HEK293 (cell line): ENCODE measurements around the gene PMAIP1.

Source experiments
- CTCF ChIA-PET: fragments of 350-600 bp; formaldehyde crosslinking; extraction: SDS; loops from one replicate; lab custom pipeline; 2021; ENCODE audit warnings: antibody characterized with exemption; lab: Yijun Ruan, JAX
- POLR2A ChIA-PET: fragments of 300-600 bp; formaldehyde crosslinking; extraction: SDS; loops from one replicate; lab custom pipeline; 2020; ENCODE audit warnings: antibody characterized with exemption, inconsistent platforms; lab: Yijun Ruan, JAX
- H3K27ac ChIP-seq: fragments of 200-500 bp; sonication (Bioruptor generic); 2 replicates; pipeline ENCODE4 v1.5.1; 2014; ENCODE audit warnings: low read depth, low read length, control low read depth, inconsistent platforms; ENCODE audit errors: extremely low read depth
- H3K36me3 ChIP-seq, 2 experiments: fragments of 200-500 bp in 1 of 2; sonication (Bioruptor generic) in 1 of 2; 1 replicate in 1 of 2; 2 replicates in 1 of 2; pipeline ENCODE4 v1.5.1; 2014 to 2017; ENCODE audit warnings: inconsistent platforms in 2 of 2, low read length in 2 of 2; ENCODE audit not compliant: control insufficient read depth in 2 of 2, insufficient read depth in 1 of 2
- H3K4me1 ChIP-seq: fragments of 200-500 bp; sonication (Bioruptor generic); 2 replicates; pipeline ENCODE4 v1.5.1; 2014; ENCODE audit warnings: mild to moderate bottlenecking, low read length, inconsistent platforms; ENCODE audit not compliant: control insufficient read depth, insufficient read depth
- H3K4me3 ChIP-seq: 2 replicates; pipeline ENCODE4 v1.5.1; 2011; ENCODE audit warnings: low read depth, mild to moderate bottlenecking, control low read depth, low read length, moderate library complexity
- H3K9me3 ChIP-seq: fragments of 200-500 bp; sonication (Bioruptor generic); 2 replicates; pipeline ENCODE4 v1.5.1; 2014; ENCODE audit warnings: low read depth, low read length, inconsistent platforms; ENCODE audit not compliant: control insufficient read depth, insufficient read depth
- HIC1 ChIP-seq: fragments of 450-650 bp; formaldehyde crosslinking; IDR thresholded peaks from 2 replicates; pipeline ENCODE4 v1.5.1; 2016; ENCODE audit warnings: missing biosample characterization, missing genetic modification characterization
- HOXD13 ChIP-seq: sonication (generic); formaldehyde crosslinking; IDR thresholded peaks from 2 replicates; pipeline ENCODE4 v1.8.0; 2022; ENCODE audit warnings: missing genetic modification reagents, borderline replicate concordance
- KLF7 ChIP-seq: fragments of 450-650 bp; formaldehyde crosslinking; IDR thresholded peaks from 2 replicates; pipeline ENCODE4 v1.5.1; 2016; ENCODE audit warnings: missing biosample characterization, missing genetic modification characterization, borderline replicate concordance
- KLF9 ChIP-seq: fragments of 450-650 bp; formaldehyde crosslinking; IDR thresholded peaks from 2 replicates; pipeline ENCODE4 v1.5.1; 2016; ENCODE audit warnings: missing biosample characterization, missing genetic modification characterization, low read depth
- OSR2 ChIP-seq: fragments of 450-650 bp; formaldehyde crosslinking; IDR thresholded peaks from 2 replicates; pipeline ENCODE4 v1.5.1; 2016; ENCODE audit warnings: missing biosample characterization, missing genetic modification characterization
- SCRT1 ChIP-seq: fragments of 450-650 bp; formaldehyde crosslinking; IDR thresholded peaks from 2 replicates; pipeline ENCODE4 v1.5.1; 2016; ENCODE audit warnings: missing biosample characterization, missing genetic modification characterization, borderline replicate concordance
- ZBTB48 ChIP-seq: fragments of 450-650 bp; formaldehyde crosslinking; IDR thresholded peaks from 2 replicates; pipeline ENCODE4 v1.5.1; 2016; ENCODE audit warnings: missing biosample characterization, missing genetic modification characterization
- ZFHX2 ChIP-seq: fragments of 450-650 bp; formaldehyde crosslinking; conservative IDR thresholded peaks from 2 replicates; pipeline ENCODE4 v1.5.1; 2016; ENCODE audit warnings: missing biosample characterization, missing genetic modification characterization
- ZNF133 ChIP-seq: fragments of 450-650 bp; formaldehyde crosslinking; IDR thresholded peaks from 2 replicates; pipeline ENCODE4 v1.5.1; 2016; ENCODE audit warnings: missing biosample characterization, missing genetic modification characterization
- ZNF138 ChIP-seq: fragments of 450-650 bp; formaldehyde crosslinking; IDR thresholded peaks from 2 replicates; pipeline ENCODE4 v1.5.1; 2016; ENCODE audit warnings: missing biosample characterization, missing genetic modification characterization, borderline replicate concordance
- ZNF146 ChIP-seq: fragments of 450-650 bp; formaldehyde crosslinking; IDR thresholded peaks from 2 replicates; pipeline ENCODE4 v1.5.1; 2016; ENCODE audit warnings: missing biosample characterization, missing genetic modification characterization
- ZNF16 ChIP-seq: fragments of 450-650 bp; formaldehyde crosslinking; IDR thresholded peaks from 2 replicates; pipeline ENCODE4 v1.5.1; 2016; ENCODE audit warnings: low read depth, missing biosample characterization, missing genetic modification characterization
- ZNF19 ChIP-seq: fragments of 450-650 bp; formaldehyde crosslinking; IDR thresholded peaks from 2 replicates; pipeline ENCODE4; 2016; ENCODE audit warnings: missing biosample characterization, missing genetic modification characterization, low read depth
- ZNF202 ChIP-seq: fragments of 450-650 bp; formaldehyde crosslinking; IDR thresholded peaks from 2 replicates; pipeline ENCODE4 v1.5.1; 2016; ENCODE audit warnings: missing biosample characterization, missing genetic modification characterization, borderline replicate concordance
- ZNF239 ChIP-seq: fragments of 450-650 bp; formaldehyde crosslinking; IDR thresholded peaks from 2 replicates; pipeline ENCODE4 v1.5.1; 2016; ENCODE audit warnings: missing biosample characterization, missing genetic modification characterization
- ZNF37A ChIP-seq: fragments of 450-650 bp; IDR thresholded peaks from 2 replicates; pipeline ENCODE4 v1.5.1; 2018; ENCODE audit warnings: missing biosample characterization, missing genetic modification characterization
- ZNF510 ChIP-seq: fragments of 450-650 bp; formaldehyde crosslinking; IDR thresholded peaks from 2 replicates; pipeline ENCODE4 v1.5.1; 2018; ENCODE audit warnings: mild to moderate bottlenecking, missing genetic modification characterization, missing biosample characterization; ENCODE audit not compliant: insufficient replicate concordance
- ZNF549 ChIP-seq: fragments of 450-650 bp; IDR thresholded peaks from 2 replicates; pipeline ENCODE4 v1.5.1; 2018; ENCODE audit warnings: missing biosample characterization, missing genetic modification characterization, mild to moderate bottlenecking, inconsistent platforms, moderate library complexity
- ZNF558 ChIP-seq: fragments of 450-650 bp; formaldehyde crosslinking; IDR thresholded peaks from 2 replicates; pipeline ENCODE4 v1.5.1; 2016; ENCODE audit warnings: missing biosample characterization, missing genetic modification characterization
- ZNF571 ChIP-seq: fragments of 450-650 bp; formaldehyde crosslinking; IDR thresholded peaks from 2 replicates; pipeline ENCODE4 v1.5.0; 2017; ENCODE audit warnings: missing biosample characterization, missing genetic modification characterization
- ZNF585B ChIP-seq: fragments of 450-650 bp; formaldehyde crosslinking; IDR thresholded peaks from 2 replicates; pipeline ENCODE4 v1.5.1; 2016; ENCODE audit warnings: missing biosample characterization, missing genetic modification characterization
- ZNF76 ChIP-seq: fragments of 450-650 bp; formaldehyde crosslinking; IDR thresholded peaks from 2 replicates; pipeline ENCODE4; 2016; ENCODE audit warnings: low read depth, missing biosample characterization, missing genetic modification characterization, borderline replicate concordance
- ZNF768 ChIP-seq: fragments of 450-650 bp; formaldehyde crosslinking; IDR thresholded peaks from 2 replicates; pipeline ENCODE4 v1.5.1; 2018; ENCODE audit warnings: missing biosample characterization, mild to moderate bottlenecking, missing genetic modification characterization
- ZNF776 ChIP-seq: fragments of 450-650 bp; formaldehyde crosslinking; IDR thresholded peaks from 2 replicates; pipeline ENCODE4 v1.5.0; 2017; ENCODE audit warnings: missing biosample characterization, missing genetic modification characterization, borderline replicate concordance
- ZSCAN23 ChIP-seq: fragments of 450-650 bp; formaldehyde crosslinking; IDR thresholded peaks from 2 replicates; pipeline ENCODE4 v1.5.1; 2016; ENCODE audit warnings: missing biosample characterization, missing genetic modification characterization
- ZSCAN30 ChIP-seq: fragments of 450-650 bp; IDR thresholded peaks from 2 replicates; pipeline ENCODE4 v1.5.1; 2018; ENCODE audit warnings: missing biosample characterization, mild to moderate bottlenecking, missing genetic modification characterization, moderate library complexity
- TF ChIP-seq, protein P1 (sequence below): fragments of 450-650 bp; formaldehyde crosslinking; IDR thresholded peaks from 2 replicates; pipeline ENCODE4 v1.5.1; 2017; ENCODE audit warnings: missing biosample characterization, mild to moderate bottlenecking, missing genetic modification characterization, moderate library complexity
- TF ChIP-seq, protein P2 (sequence below): fragments of 450-650 bp; formaldehyde crosslinking; IDR thresholded peaks from 2 replicates; pipeline ENCODE4 v1.5.1; 2016; ENCODE audit warnings: missing biosample characterization, missing genetic modification characterization
- TF ChIP-seq, protein P3 (sequence below): fragments of 450-650 bp; formaldehyde crosslinking; IDR thresholded peaks from 2 replicates; pipeline ENCODE4 v1.5.1; 2017; ENCODE audit warnings: missing biosample characterization, missing genetic modification characterization

The PMAIP1 gene

GRCh38 chr18:59899298-59900221 lies at the start of gene PMAIP1:
Gene PMAIP1, plus strand, starts transcription at chr18:59899996. Its CDS starts 182 bp downstream, at chr18:59900178.
- H3K36me3 ChIP-seq: peaks cover 27 to 40% of the 10 kb centered on the region in 2 experiments
- CTCF ChIA-PET: interaction anchor here (0.6 to 3.7 kb wide), 11 partner anchors 51 to 441 kb away, joined by 3 to 33 read pairs (median 4); no protein-coding TSS in a partner anchor
- peaks cover 21% of the 10 kb centered on the region for H3K4me1 ChIP-seq
- peak within 1 kb of the TSS; percentile 96 for H3K27ac ChIP-seq
- no peaks in the 10 kb centered on the region for H3K9me3 ChIP-seq
- H3K4me3 ChIP-seq: peak within 1 kb of the TSS; percentile 61
- POLR2A ChIA-PET: interaction anchor here (0.5 to 4.2 kb wide), 49 partner anchors 9 to 1802 kb away, joined by 3 to 90 read pairs (median 6); partner anchors contain the start of gene CCBE1
- no peak for TF ChIP-seq ZNF571 (tag by site-specific recombination)
- no peak for TF ChIP-seq ZNF138
- no peak for TF ChIP-seq ZNF19 (tag by site-specific recombination)
- no peak for TF ChIP-seq ZSCAN23 (tag by site-specific recombination)
- TF ChIP-seq ZNF16 (tag by site-specific recombination): no peak
- no peak for TF ChIP-seq ZNF585B (tag by site-specific recombination)
- peak; percentile 47; the same call in 1 of the 2 replicates for TF ChIP-seq HIC1 (tag by site-specific recombination)
- no peak for TF ChIP-seq ZNF37A (tag by site-specific recombination)
- no peak for TF ChIP-seq ZNF776 (tag by site-specific recombination)
- TF ChIP-seq KLF9 (tag by site-specific recombination): peak; percentile 72
- TF ChIP-seq ZNF239 (tag by site-specific recombination): no peak
- peak; percentile 93 for TF ChIP-seq ZFHX2
- TF ChIP-seq HOXD13 (CRISPR knock-in tag): no peak
- TF ChIP-seq ZNF146: no peak
- TF ChIP-seq OSR2: peak; percentile 94
- peak; percentile 72 for TF ChIP-seq ZNF76 (tag by site-specific recombination)
- TF ChIP-seq, protein P1, sequence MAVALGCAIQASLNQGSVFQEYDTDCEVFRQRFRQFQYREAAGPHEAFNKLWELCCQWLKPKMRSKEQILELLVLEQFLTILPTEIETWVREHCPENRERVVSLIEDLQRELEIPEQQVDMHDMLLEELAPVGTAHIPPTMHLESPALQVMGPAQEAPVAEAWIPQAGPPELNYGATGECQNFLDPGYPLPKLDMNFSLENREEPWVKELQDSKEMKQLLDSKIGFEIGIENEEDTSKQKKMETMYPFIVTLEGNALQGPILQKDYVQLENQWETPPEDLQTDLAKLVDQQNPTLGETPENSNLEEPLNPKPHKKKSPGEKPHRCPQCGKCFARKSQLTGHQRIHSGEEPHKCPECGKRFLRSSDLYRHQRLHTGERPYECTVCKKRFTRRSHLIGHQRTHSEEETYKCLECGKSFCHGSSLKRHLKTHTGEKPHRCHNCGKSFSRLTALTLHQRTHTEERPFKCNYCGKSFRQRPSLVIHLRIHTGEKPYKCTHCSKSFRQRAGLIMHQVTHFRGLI (tag by site-specific recombination): no peak
- no peak; the same call in 1 of the 2 replicates for TF ChIP-seq ZNF768 (tag by site-specific recombination)
- no peak for TF ChIP-seq SCRT1 (tag by site-specific recombination)
- TF ChIP-seq, protein P2, sequence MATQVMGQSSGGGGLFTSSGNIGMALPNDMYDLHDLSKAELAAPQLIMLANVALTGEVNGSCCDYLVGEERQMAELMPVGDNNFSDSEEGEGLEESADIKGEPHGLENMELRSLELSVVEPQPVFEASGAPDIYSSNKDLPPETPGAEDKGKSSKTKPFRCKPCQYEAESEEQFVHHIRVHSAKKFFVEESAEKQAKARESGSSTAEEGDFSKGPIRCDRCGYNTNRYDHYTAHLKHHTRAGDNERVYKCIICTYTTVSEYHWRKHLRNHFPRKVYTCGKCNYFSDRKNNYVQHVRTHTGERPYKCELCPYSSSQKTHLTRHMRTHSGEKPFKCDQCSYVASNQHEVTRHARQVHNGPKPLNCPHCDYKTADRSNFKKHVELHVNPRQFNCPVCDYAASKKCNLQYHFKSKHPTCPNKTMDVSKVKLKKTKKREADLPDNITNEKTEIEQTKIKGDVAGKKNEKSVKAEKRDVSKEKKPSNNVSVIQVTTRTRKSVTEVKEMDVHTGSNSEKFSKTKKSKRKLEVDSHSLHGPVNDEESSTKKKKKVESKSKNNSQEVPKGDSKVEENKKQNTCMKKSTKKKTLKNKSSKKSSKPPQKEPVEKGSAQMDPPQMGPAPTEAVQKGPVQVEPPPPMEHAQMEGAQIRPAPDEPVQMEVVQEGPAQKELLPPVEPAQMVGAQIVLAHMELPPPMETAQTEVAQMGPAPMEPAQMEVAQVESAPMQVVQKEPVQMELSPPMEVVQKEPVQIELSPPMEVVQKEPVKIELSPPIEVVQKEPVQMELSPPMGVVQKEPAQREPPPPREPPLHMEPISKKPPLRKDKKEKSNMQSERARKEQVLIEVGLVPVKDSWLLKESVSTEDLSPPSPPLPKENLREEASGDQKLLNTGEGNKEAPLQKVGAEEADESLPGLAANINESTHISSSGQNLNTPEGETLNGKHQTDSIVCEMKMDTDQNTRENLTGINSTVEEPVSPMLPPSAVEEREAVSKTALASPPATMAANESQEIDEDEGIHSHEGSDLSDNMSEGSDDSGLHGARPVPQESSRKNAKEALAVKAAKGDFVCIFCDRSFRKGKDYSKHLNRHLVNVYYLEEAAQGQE (tag by site-specific recombination): peak; percentile 91
- no peak for TF ChIP-seq ZNF510
- TF ChIP-seq, protein P3, sequence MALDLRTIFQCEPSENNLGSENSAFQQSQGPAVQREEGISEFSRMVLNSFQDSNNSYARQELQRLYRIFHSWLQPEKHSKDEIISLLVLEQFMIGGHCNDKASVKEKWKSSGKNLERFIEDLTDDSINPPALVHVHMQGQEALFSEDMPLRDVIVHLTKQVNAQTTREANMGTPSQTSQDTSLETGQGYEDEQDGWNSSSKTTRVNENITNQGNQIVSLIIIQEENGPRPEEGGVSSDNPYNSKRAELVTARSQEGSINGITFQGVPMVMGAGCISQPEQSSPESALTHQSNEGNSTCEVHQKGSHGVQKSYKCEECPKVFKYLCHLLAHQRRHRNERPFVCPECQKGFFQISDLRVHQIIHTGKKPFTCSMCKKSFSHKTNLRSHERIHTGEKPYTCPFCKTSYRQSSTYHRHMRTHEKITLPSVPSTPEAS (tag by site-specific recombination): no peak
- no peak for TF ChIP-seq ZNF549 (tag by site-specific recombination)
- peak; percentile 77; the same call in 1 of the 2 replicates for TF ChIP-seq KLF7 (tag by site-specific recombination)
- no peak for TF ChIP-seq ZNF558 (tag by site-specific recombination)
- TF ChIP-seq ZNF202 (tag by site-specific recombination): no peak
- peak; percentile 60; the same call in 1 of the 2 replicates for TF ChIP-seq ZBTB48
- TF ChIP-seq ZSCAN30 (tag by site-specific recombination): peak; percentile 80
- no peak for TF ChIP-seq ZNF133 (tag by site-specific recombination)
